GM12878 (cell line): Measurements from ENCODE around the gene SLC25A13. TPM values are rescaled to one million over a fixed set of nuclear protein-coding genes. Genes with fewer than 3 reads are reported as not detected.

Experiments used
- ATAC-seq: fragments of 200-7000 bp; cut with Tn5 transposase; 3 replicates; pipeline ENCODE4 v1.9.1; 2020; ENCODE audit warnings: mild to moderate bottlenecking, moderate library complexity
- BruUV-seq: library from RNA; stranded (reverse); fragments of 400-500 nt; replicated peaks from 2 replicates; lab custom pipeline; 2021; lab: Mats Ljungman, UMichigan
- CTCF ChIA-PET: fragments of 300-600 bp; sonication (Branson Sonifier 250); formaldehyde crosslinking; extraction: SDS; loops from one replicate; lab custom pipeline; 2021; ENCODE audit warnings: inconsistent platforms; lab: Yijun Ruan, JAX
- POLR2A ChIA-PET: fragments of 350-600 bp; formaldehyde crosslinking; extraction: SDS; loops from one replicate; lab custom pipeline; 2021; ENCODE audit warnings: inconsistent platforms; lab: Charles Lee
- RAD21 ChIA-PET: fragments of 300-600 bp; sonication (Branson Sonifier 250); formaldehyde crosslinking; loops from one replicate; lab custom pipeline; 2023; ENCODE audit warnings: antibody characterized with exemption; ENCODE audit not compliant: unreplicated experiment; lab: Charles Lee
- SMC1A ChIA-PET: fragments of 300-600 bp; sonication (Branson Sonifier 250); formaldehyde crosslinking; loops from one replicate; lab custom pipeline; 2023; ENCODE audit not compliant: unreplicated experiment, uncharacterized antibody; lab: Charles Lee
- DNase-seq: peaks from one replicate; pipeline ENCODE4 v3.0.0-alpha.2; 2011; ENCODE audit warnings: low read depth, low spot score
- FAIRE-seq: peaks from 3 replicates; lab custom pipeline; 2011; peaks lifted over from hg19 to GRCh38; lab: Jason Lieb, UNC
- H2AFZ ChIP-seq: 2 replicates; pipeline ENCODE4 v1.6.0; 2011; ENCODE audit warnings: low read depth, low read length, control low read depth; ENCODE audit not compliant: control insufficient read depth
- H3K27ac ChIP-seq: 2 replicates; pipeline ENCODE4 v1.5.1; 2011; ENCODE audit warnings: control low read depth; ENCODE audit not compliant: control insufficient read depth, insufficient read depth
- H3K27me3 ChIP-seq, 2 experiments: replicated peaks in 1 of 2; 2 replicates each; pipeline versions ENCODE4 v1.6.0 to v1.6.1; 2011; ENCODE audit warnings: low read length in 1 of 2; ENCODE audit not compliant: control insufficient read depth in 2 of 2, insufficient read depth in 2 of 2
- H3K36me3 ChIP-seq, 2 experiments: 2 replicates each; pipeline ENCODE4 v1.5.1; 2011; ENCODE audit warnings: low read length in 1 of 2; ENCODE audit not compliant: control insufficient read depth in 2 of 2, insufficient read depth in 2 of 2
- H3K4me1 ChIP-seq: 2 replicates; pipeline ENCODE4 v1.6.1; 2011; ENCODE audit warnings: mild to moderate bottlenecking, low read length, moderate library complexity, mixed read lengths; ENCODE audit not compliant: control insufficient read depth, insufficient read depth
- H3K4me2 ChIP-seq: 2 replicates; pipeline ENCODE4 v1.6.0; 2011; ENCODE audit warnings: control low read depth; ENCODE audit not compliant: control insufficient read depth, insufficient read depth
- H3K4me3 ChIP-seq: fragments of 200-600 bp; sonication (generic); 2 replicates; pipeline ENCODE4 v1.5.1; 2016
- H3K79me2 ChIP-seq: 2 replicates; pipeline ENCODE4 v1.6.0; 2011; ENCODE audit warnings: low read length; ENCODE audit not compliant: control insufficient read depth, insufficient read depth
- H3K9ac ChIP-seq: 2 replicates; pipeline ENCODE4 v1.8.0; 2011; ENCODE audit warnings: low read length, control low read depth, mixed read lengths; ENCODE audit not compliant: control insufficient read depth, insufficient read depth
- H3K9me3 ChIP-seq: replicated peaks from 3 replicates; pipeline ENCODE4 v1.5.1; 2011; ENCODE audit warnings: mild to moderate bottlenecking, low read length; ENCODE audit not compliant: control insufficient read depth, insufficient read depth
- H4K20me1 ChIP-seq: 2 replicates; pipeline ENCODE4 v1.6.0; 2011; ENCODE audit not compliant: control insufficient read depth, insufficient read depth
- CHD1 ChIP-seq: IDR thresholded peaks from 2 replicates; pipeline ENCODE4 v1.6.1; 2012; ENCODE audit warnings: low read depth, low read length, improper control_type of control experiment
- CHD2 ChIP-seq: IDR thresholded peaks from 2 replicates; pipeline ENCODE4 v1.6.1; 2011; ENCODE audit warnings: low read depth, low read length, improper control_type of control experiment, borderline replicate concordance
- GABPA ChIP-seq: IDR thresholded peaks from 2 replicates; pipeline ENCODE4 v1.6.1; 2014; ENCODE audit warnings: antibody characterized with exemption, low read depth, mild to moderate bottlenecking, inconsistent platforms
- JUNB ChIP-seq: IDR thresholded peaks from 2 replicates; pipeline ENCODE4 v1.6.1; 2016; ENCODE audit warnings: antibody characterized with exemption, mild to moderate bottlenecking
- MEF2A ChIP-seq: IDR thresholded peaks from 2 replicates; pipeline ENCODE4 v1.6.1; 2011; ENCODE audit warnings: low read depth, mild to moderate bottlenecking, low read length, moderate library complexity; ENCODE audit not compliant: insufficient read depth
- MYC ChIP-seq: IDR thresholded peaks from 2 replicates; pipeline ENCODE4 v1.6.1; 2011; ENCODE audit warnings: mild to moderate bottlenecking, low read length, moderate library complexity, inconsistent platforms; ENCODE audit not compliant: insufficient read depth, insufficient replicate concordance, insufficient read length, severe bottlenecking
- NR2C1 ChIP-seq: fragments of 450-650 bp; IDR thresholded peaks from 2 replicates; pipeline ENCODE4 v1.6.1; 2017; ENCODE audit warnings: antibody characterized with exemption, mild to moderate bottlenecking, moderate library complexity
- SPI1 ChIP-seq: IDR thresholded peaks from 2 replicates; pipeline ENCODE4 v1.6.1; 2011; ENCODE audit warnings: low read depth, mild to moderate bottlenecking, low read length, moderate library complexity, borderline replicate concordance; ENCODE audit not compliant: insufficient read depth
- WRNIP1 ChIP-seq: IDR thresholded peaks from 2 replicates; pipeline ENCODE4 v1.6.1; 2011; ENCODE audit warnings: low read depth, low read length, improper control_type of control experiment, borderline replicate concordance
- YBX1 ChIP-seq: fragments of 450-650 bp; IDR thresholded peaks from 2 replicates; pipeline ENCODE4 v1.6.1; 2016; ENCODE audit warnings: antibody characterized with exemption
- ZBED1 ChIP-seq: IDR thresholded peaks from 2 replicates; pipeline ENCODE4 v1.6.1; 2016; ENCODE audit warnings: borderline replicate concordance
- ZNF207 ChIP-seq: fragments of 450-650 bp; IDR thresholded peaks from 2 replicates; pipeline ENCODE4 v1.6.1; 2014; ENCODE audit warnings: antibody characterized with exemption, mild to moderate bottlenecking, borderline replicate concordance
- WGBS: methylation state at CpG from one replicate; pipeline ENCODE4 v1.1.6; 2016; ENCODE audit warnings: low lambda C conversion rate; ENCODE audit not compliant: insufficient replicate concordance, insufficient coverage; ENCODE audit errors: missing lambda C conversion rate; 5-methylcytosine and 5-hydroxymethylcytosine counted together
- in situ Hi-C: fragments of 300-500 bp; cut with MboI; formaldehyde crosslinking; loops from 9 replicates; pipeline ENCODE4 v1.14.3; 2018; ENCODE audit warnings: mixed read lengths
- intact Hi-C: fragments of 100-400 bp; cut with micrococcal nuclease; formaldehyde crosslinking; loops from one replicate; pipeline ENCODE4 v1.14.2; 2022; ENCODE audit not compliant: unreplicated experiment
- polyA plus RNA-seq, 11 experiments: library from polyadenylated mRNA; depleted of rRNA in 4 of 11; unstranded in 6 of 11; stranded (reverse) in 5 of 11; fragments of >200 nt; fragmentation: Nextera tagmentation in 4 of 11; fragmentation: Illumina TruSeq in 1 of 11; extraction: Ambion mirVana in 4 of 11; extraction: Trizol in 1 of 11; gene quantifications; 1 replicate in 1 of 11; 2 replicates in 10 of 11; pipeline versions ENCODE4 v1.2.1 to v1.2.3, GENCODE V29; 2011 to 2016; ENCODE audit warnings: inconsistent platforms in 2 of 11, missing spikeins in 2 of 11, low read depth in 1 of 11
- total RNA-seq, 4 experiments: library from RNA; depleted of rRNA in 3 of 4; stranded (reverse); fragments of >200 nt in 3 of 4; fragmentation: Illumina TruSeq in 1 of 4; extraction: Trizol in 1 of 4; gene quantifications; 2 replicates each; pipeline versions ENCODE4 v1.2.1 to v1.2.3, GENCODE V29; 2013 to 2021
- TF ChIP-seq, protein P1 (sequence below): fragments of 450-650 bp; IDR thresholded peaks from 2 replicates; pipeline ENCODE4 v1.6.1; 2014; ENCODE audit warnings: mild to moderate bottlenecking
- TF ChIP-seq, protein P2 (sequence below): fragments of 450-650 bp; IDR thresholded peaks from 2 replicates; pipeline ENCODE4 v1.6.1; 2017; ENCODE audit warnings: mild to moderate bottlenecking, moderate library complexity

SLC25A13 gene
- total and polyA plus RNA-seq, 10 of the 15 experiments (the other 5 are each of a cell fraction or from before 2014, with no cell fraction given): 7.0 to 24.7 (median 18.6) TPM

DNA sequence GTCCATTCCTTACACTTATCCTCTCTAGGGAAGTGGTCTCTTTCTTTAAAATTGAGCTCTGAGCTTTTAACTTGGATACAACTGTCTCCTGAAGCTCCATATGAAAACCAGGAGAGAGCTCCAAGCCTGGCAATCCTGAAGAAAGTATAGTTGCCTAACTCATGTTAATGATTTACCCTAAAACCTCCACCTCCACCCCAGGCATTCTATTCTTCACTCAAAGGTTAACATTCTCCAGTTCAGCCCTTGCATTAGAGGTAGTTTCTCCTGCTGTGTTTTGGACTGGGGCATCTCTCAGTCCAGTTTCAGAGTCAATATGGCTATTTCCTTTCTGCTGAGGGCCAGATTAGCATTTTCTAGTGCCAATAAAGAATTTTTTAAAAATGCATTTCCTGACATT, 195.5 kb downstream of the SLC25A13 start:
- TF ChIP-seq CHD1 (no peak), WRNIP1 (no peak), ZNF207 (no peak), ZBED1 (no peak), MYC (no peak), NR2C1 (no peak), MEF2A (no peak)

GRCh38 chr7:96122746-96123145, 199.2 kb downstream of the SLC25A13 start:
- no peak overlapping the region for H3K27ac ChIP-seq
- no peak for DNase-seq
- in situ Hi-C loops (no loop called here), intact Hi-C loops (no loop called here)
- no peaks in the 10 kb centered on the region for H4K20me1 ChIP-seq
- ChIA-PET POLR2A (no interaction called here), SMC1A (interaction anchor here (1.1 kb wide), 1 partner anchor 37 kb away, joined by 3 read pairs; no protein-coding TSS in a partner anchor), CTCF (no interaction called here), RAD21 (no interaction called here)
- 93% methylated on average over 2 of the region's 2 CpGs for WGBS
- no peak for ATAC-seq
- no peak overlapping the region for H2AFZ ChIP-seq
- H3K79me2 ChIP-seq: no peaks in the 10 kb centered on the region
- no peak for FAIRE-seq
- H3K4me1 ChIP-seq: no peaks in the 10 kb centered on the region
- no peaks in the 10 kb centered on the region for H3K9me3 ChIP-seq
- no TSS peak for BruUV-seq
- H3K4me2 ChIP-seq: no peak overlapping the region
- no peaks in the 10 kb centered on the region; a peak in 2 of 4 replicates for H3K36me3 ChIP-seq
- H3K9ac ChIP-seq: no peak overlapping the region
- H3K27me3 ChIP-seq: no peaks in the 10 kb centered on the region
- H3K4me3 ChIP-seq: no peak overlapping the region
- TF ChIP-seq GABPA (no peak), CHD2 (no peak), JUNB (no peak), SPI1 (no peak), YBX1 (no peak)
- TF ChIP-seq, protein P1, sequence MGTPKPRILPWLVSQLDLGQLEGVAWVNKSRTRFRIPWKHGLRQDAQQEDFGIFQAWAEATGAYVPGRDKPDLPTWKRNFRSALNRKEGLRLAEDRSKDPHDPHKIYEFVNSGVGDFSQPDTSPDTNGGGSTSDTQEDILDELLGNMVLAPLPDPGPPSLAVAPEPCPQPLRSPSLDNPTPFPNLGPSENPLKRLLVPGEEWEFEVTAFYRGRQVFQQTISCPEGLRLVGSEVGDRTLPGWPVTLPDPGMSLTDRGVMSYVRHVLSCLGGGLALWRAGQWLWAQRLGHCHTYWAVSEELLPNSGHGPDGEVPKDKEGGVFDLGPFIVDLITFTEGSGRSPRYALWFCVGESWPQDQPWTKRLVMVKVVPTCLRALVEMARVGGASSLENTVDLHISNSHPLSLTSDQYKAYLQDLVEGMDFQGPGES: no peak
- TF ChIP-seq, protein P2, sequence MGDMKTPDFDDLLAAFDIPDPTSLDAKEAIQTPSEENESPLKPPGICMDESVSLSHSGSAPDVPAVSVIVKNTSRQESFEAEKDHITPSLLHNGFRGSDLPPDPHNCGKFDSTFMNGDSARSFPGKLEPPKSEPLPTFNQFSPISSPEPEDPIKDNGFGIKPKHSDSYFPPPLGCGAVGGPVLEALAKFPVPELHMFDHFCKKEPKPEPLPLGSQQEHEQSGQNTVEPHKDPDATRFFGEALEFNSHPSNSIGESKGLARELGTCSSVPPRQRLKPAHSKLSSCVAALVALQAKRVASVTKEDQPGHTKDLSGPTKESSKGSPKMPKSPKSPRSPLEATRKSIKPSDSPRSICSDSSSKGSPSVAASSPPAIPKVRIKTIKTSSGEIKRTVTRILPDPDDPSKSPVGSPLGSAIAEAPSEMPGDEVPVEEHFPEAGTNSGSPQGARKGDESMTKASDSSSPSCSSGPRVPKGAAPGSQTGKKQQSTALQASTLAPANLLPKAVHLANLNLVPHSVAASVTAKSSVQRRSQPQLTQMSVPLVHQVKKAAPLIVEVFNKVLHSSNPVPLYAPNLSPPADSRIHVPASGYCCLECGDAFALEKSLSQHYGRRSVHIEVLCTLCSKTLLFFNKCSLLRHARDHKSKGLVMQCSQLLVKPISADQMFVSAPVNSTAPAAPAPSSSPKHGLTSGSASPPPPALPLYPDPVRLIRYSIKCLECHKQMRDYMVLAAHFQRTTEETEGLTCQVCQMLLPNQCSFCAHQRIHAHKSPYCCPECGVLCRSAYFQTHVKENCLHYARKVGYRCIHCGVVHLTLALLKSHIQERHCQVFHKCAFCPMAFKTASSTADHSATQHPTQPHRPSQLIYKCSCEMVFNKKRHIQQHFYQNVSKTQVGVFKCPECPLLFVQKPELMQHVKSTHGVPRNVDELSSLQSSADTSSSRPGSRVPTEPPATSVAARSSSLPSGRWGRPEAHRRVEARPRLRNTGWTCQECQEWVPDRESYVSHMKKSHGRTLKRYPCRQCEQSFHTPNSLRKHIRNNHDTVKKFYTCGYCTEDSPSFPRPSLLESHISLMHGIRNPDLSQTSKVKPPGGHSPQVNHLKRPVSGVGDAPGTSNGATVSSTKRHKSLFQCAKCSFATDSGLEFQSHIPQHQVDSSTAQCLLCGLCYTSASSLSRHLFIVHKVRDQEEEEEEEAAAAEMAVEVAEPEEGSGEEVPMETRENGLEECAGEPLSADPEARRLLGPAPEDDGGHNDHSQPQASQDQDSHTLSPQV: no peak

More for the DNA sequence above, 195.5 kb downstream of the SLC25A13 start:
- intact Hi-C loops (no loop called here), in situ Hi-C loops (no loop called here)
- Histone ChIP-seq H4K20me1 (no peaks in the 10 kb centered on the region), H3K27me3 (no peaks in the 10 kb centered on the region), H3K4me1 (no peaks in the 10 kb centered on the region), H3K9ac (no peak overlapping the region), H3K9me3 (no peaks in the 10 kb centered on the region), H3K27ac (no peak overlapping the region), H3K79me2 (no peaks in the 10 kb centered on the region), H3K4me2 (no peak overlapping the region), H2AFZ (no peak overlapping the region), H3K36me3 (no peaks in the 10 kb centered on the region; a peak in 2 of 4 replicates), H3K4me3 (no peak overlapping the region)
- POLR2A ChIA-PET: no interaction called here
- ATAC-seq: no peak
- no peak for DNase-seq
- RAD21 ChIA-PET: no interaction called here
- CTCF ChIA-PET: interaction anchor here (0.8 kb wide), 1 partner anchor 21 kb away, joined by 3 read pairs; no protein-coding TSS in a partner anchor
- BruUV-seq: no TSS peak
- no peak for FAIRE-seq
- SMC1A ChIA-PET: interaction anchor here (0.5 kb wide), 1 partner anchor 1053 kb away, joined by 3 read pairs; no protein-coding TSS in a partner anchor
